ENCODE data around the gene SMIM41. TPM values are rescaled to one million over a fixed set of nuclear protein-coding genes. Genes with fewer than 3 reads are reported as not detected.

The SMIM41 gene
- total RNA-seq, 1 donor from 2014 or later: 0.16 TPM

- no peaks in the 10 kb centered on the region for H3K9me3 Mint-ChIP-seq
- TF ChIP-seq, protein P1, sequence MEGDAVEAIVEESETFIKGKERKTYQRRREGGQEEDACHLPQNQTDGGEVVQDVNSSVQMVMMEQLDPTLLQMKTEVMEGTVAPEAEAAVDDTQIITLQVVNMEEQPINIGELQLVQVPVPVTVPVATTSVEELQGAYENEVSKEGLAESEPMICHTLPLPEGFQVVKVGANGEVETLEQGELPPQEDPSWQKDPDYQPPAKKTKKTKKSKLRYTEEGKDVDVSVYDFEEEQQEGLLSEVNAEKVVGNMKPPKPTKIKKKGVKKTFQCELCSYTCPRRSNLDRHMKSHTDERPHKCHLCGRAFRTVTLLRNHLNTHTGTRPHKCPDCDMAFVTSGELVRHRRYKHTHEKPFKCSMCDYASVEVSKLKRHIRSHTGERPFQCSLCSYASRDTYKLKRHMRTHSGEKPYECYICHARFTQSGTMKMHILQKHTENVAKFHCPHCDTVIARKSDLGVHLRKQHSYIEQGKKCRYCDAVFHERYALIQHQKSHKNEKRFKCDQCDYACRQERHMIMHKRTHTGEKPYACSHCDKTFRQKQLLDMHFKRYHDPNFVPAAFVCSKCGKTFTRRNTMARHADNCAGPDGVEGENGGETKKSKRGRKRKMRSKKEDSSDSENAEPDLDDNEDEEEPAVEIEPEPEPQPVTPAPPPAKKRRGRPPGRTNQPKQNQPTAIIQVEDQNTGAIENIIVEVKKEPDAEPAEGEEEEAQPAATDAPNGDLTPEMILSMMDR (IDR thresholded peaks at IDR 0.05; ENCODE audit: unreplicated experiment): no peak
- no peak for DNase-seq (ENCODE audit: low spot score in 2 of 2, unreplicated experiment in 2 of 2)
- no peak overlapping the region for H3K27ac Mint-ChIP-seq
- no peak overlapping the region for H3K4me3 Mint-ChIP-seq
- no peaks in the 10 kb centered on the region for H3K4me1 Mint-ChIP-seq
- peaks cover 9% of the 10 kb centered on the region for H3K27me3 Mint-ChIP-seq (ENCODE audit: low read depth)
- peaks cover 2% of the 10 kb centered on the region for H3K36me3 Mint-ChIP-seq
Measured at GRCh38 chr12:52059582-52060497, 19.7 kb upstream of the SMIM41 start.

DNA sequence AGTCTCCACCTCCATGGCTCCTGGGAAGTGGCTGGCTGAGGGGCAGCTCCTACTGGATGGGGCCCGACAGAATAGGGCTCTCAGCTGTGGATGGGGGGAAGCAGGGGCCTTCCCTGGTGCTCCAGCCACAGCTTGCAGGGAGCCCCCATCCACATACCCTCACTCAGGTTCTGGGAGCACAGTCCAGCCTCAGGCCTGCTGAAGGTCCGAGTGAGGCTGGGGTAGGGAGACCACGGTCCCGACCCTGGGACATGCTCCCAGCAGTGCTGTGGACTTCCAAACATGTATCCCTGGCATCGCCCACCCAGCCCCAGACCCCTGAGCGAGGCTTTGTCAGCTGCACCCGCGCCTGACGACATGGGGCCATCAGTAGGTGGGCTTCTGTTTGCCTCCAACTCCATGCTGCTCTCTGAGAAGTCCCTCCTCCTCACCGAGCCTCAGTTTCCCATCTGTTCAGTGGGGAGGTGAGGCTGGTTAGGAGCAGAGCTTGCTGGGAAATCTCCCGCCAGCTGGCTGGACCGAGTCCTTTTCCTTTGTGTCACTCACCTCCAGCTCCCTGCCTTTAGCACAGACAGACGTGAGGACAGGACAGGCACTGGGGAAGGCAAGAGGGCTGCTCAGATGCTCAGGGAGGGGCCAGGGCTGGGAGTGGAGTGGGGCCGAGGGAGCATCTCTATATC is 18.9 kb upstream of the SMIM41 start:
- no peaks in the 10 kb centered on the region for H3K4me1 Mint-ChIP-seq
- H3K27ac Mint-ChIP-seq: no peak overlapping the region
- H3K4me3 Mint-ChIP-seq: no peak overlapping the region
- peaks cover 2% of the 10 kb centered on the region for H3K36me3 Mint-ChIP-seq
- TF ChIP-seq, protein P1 (IDR thresholded peaks at IDR 0.05; ENCODE audit: unreplicated experiment): no peak
- peaks cover 17% of the 10 kb centered on the region for H3K27me3 Mint-ChIP-seq (ENCODE audit: low read depth)
- no peak for DNase-seq (ENCODE audit: low spot score in 2 of 2, unreplicated experiment in 2 of 2)
- H3K9me3 Mint-ChIP-seq: no peaks in the 10 kb centered on the region

- Mint-ChIP-seq H3K27ac (no peak overlapping the region), H3K4me1 (no peaks in the 10 kb centered on the region), H3K9me3 (no peaks in the 10 kb centered on the region), H3K36me3 (peaks cover under 1% of the 10 kb centered on the region), H3K4me3 (no peak overlapping the region), H3K27me3 (ENCODE audit: low read depth) (peaks cover 26% of the 10 kb centered on the region)
- TF ChIP-seq, protein P1 (IDR thresholded peaks at IDR 0.05; ENCODE audit: unreplicated experiment): no peak
- no peak for DNase-seq (ENCODE audit: low spot score in 2 of 2, unreplicated experiment in 2 of 2)
Measured at GRCh38 chr12:52061470-52062166, 17.9 kb upstream of the SMIM41 start.

GRCh38 chr12:52062167-52063081 is 17.1 kb upstream of the SMIM41 start:
- Mint-ChIP-seq H3K27me3 (ENCODE audit: low read depth) (peaks cover 33% of the 10 kb centered on the region), H3K27ac (no peak overlapping the region), H3K9me3 (no peaks in the 10 kb centered on the region), H3K4me3 (no peak overlapping the region), H3K4me1 (no peaks in the 10 kb centered on the region), H3K36me3 (no peaks in the 10 kb centered on the region)
- DNase-seq (ENCODE audit: low spot score in 2 of 2, unreplicated experiment in 2 of 2): no peak
- TF ChIP-seq, protein P1 (IDR thresholded peaks at IDR 0.05; ENCODE audit: unreplicated experiment): no peak

Data from mesothelial cell of epicardium (in vitro differentiated cells).